Adrenal gland (tissue), 12 donors: Measurements from ENCODE around the gene IQCE. TPM values are rescaled to one million over a fixed set of nuclear protein-coding genes. Genes with fewer than 3 reads are reported as not detected.

Experiments used
- DNase-seq, 7 donors: peaks; one replicate each; pipeline ENCODE4 v3.0.0-alpha.2; 2019 to 2020
- H3K27ac ChIP-seq, 5 donors: fragments of 200-600 bp; sonication (generic) in 4 of 5; 1 replicate in 3 of 5; 2 replicates in 2 of 5; pipeline versions ENCODE4 v1.5.1 to v1.8.0; 2016 to 2020; ENCODE audit warnings: mild to moderate bottlenecking in 1 of 5
- H3K27me3 ChIP-seq: fragments of 200-600 bp; 2 replicates; pipeline ENCODE4 v1.8.0; 2021
- H3K36me3 ChIP-seq, 2 donors: fragments of 200-600 bp; replicated peaks in 1 of 2; 1 replicate in 1 of 2; 2 replicates in 1 of 2; pipeline versions ENCODE4 v1.5.1 to v1.8.0; 2018 to 2022
- H3K4me1 ChIP-seq, 2 donors: fragments of 200-600 bp; replicated peaks in 1 of 2; 1 replicate in 1 of 2; 2 replicates in 1 of 2; pipeline versions ENCODE4 v1.5.1 to v1.8.0; 2018 to 2021
- H3K4me3 ChIP-seq, 4 donors: fragments of 200-600 bp; sonication (generic) in 3 of 4; one replicate each; pipeline ENCODE4 v1.5.1; 2016 to 2018
- H3K9me3 ChIP-seq, 3 donors: fragments of 200-600 bp; sonication (generic) in 1 of 3; replicated peaks in 1 of 3; 1 replicate in 2 of 3; 2 replicates in 1 of 3; pipeline versions ENCODE4 v1.5.1 to v1.8.0; 2016 to 2021
- POLR2A ChIP-seq, 2 donors: fragments of 450-650 bp; IDR thresholded peaks; one replicate each; pipeline ENCODE4 v1.6.1; 2017; ENCODE audit warnings: antibody characterized with exemption in 2 of 2, mild to moderate bottlenecking in 2 of 2, moderate library complexity in 1 of 2
- WGBS, 4 donors: extraction: QIAGEN DNeasy Blood & Tissue Kit in 2 of 4; methylation state at CpG; one replicate each; pipeline versions ENCODE4 v1.1.5 to v1.1.7; 2013 to 2017; 5-methylcytosine and 5-hydroxymethylcytosine counted together
- intact Hi-C, 2 donors: fragments of 100-400 bp; cut with DNase I; formaldehyde crosslinking; loops; one replicate each; pipeline versions ENCODE4 v1.14.1 to v1.15.0; 2022 to 2023
- polyA plus RNA-seq, 3 donors: library from polyadenylated mRNA; stranded (reverse); fragments of 200-250 nt in 2 of 3; fragments of 350-450 nt in 1 of 3; fragmentation: Illumina TruSeq in 1 of 3; extraction: RNeasy Lipid Tissue Mini Kit (QIAGEN cat#74804) in 1 of 3; gene quantifications; one replicate each; pipeline ENCODE4 v1.2.3, GENCODE V29; 2013 to 2014
- total RNA-seq, 9 donors: library from RNA; depleted of rRNA in 4 of 9; stranded (reverse); fragments of >200 nt in 4 of 9; fragments of 120-200 nt in 1 of 9; fragmentation: NEBNext Ultra II Directional in 1 of 9; extraction: Animal tissue kit (Norgen Biotek cat#: 25700) in 1 of 9; gene quantifications; one replicate each; pipeline versions ENCODE4 v1.1.0 to v1.2.4, GENCODE V29; 2013 to 2023
- TF ChIP-seq, protein P1 (sequence below), 6 experiments: fragments of 450-650 bp in 4 of 6; fragments of 200-600 bp in 2 of 6; sonication (generic) in 1 of 6; IDR thresholded peaks; 1 replicate in 5 of 6; 2 replicates in 1 of 6; pipeline versions ENCODE4 v1.5.1 to v1.8.0; 2016 to 2021; ENCODE audit warnings: antibody characterized with exemption in 6 of 6, mild to moderate bottlenecking in 2 of 6, moderate library complexity in 1 of 6
- donor health status: healthy with polysubstance abuse.
- donor health status: Bipolar disorder and iron deficiency.
- donor health status: DM: yes; HTN: yes; CAD: no.
- donor health status: DM: no; HTN: no; CAD: no.
- donor health status: DM: no; HTN: no; CAD: no.
- donor health status: DM: yes; HTN: yes; CAD: no.

The IQCE gene
- total and polyA plus RNA-seq, 12 donors: 4.6 to 33.2 (median 13.8) TPM

DNA sequence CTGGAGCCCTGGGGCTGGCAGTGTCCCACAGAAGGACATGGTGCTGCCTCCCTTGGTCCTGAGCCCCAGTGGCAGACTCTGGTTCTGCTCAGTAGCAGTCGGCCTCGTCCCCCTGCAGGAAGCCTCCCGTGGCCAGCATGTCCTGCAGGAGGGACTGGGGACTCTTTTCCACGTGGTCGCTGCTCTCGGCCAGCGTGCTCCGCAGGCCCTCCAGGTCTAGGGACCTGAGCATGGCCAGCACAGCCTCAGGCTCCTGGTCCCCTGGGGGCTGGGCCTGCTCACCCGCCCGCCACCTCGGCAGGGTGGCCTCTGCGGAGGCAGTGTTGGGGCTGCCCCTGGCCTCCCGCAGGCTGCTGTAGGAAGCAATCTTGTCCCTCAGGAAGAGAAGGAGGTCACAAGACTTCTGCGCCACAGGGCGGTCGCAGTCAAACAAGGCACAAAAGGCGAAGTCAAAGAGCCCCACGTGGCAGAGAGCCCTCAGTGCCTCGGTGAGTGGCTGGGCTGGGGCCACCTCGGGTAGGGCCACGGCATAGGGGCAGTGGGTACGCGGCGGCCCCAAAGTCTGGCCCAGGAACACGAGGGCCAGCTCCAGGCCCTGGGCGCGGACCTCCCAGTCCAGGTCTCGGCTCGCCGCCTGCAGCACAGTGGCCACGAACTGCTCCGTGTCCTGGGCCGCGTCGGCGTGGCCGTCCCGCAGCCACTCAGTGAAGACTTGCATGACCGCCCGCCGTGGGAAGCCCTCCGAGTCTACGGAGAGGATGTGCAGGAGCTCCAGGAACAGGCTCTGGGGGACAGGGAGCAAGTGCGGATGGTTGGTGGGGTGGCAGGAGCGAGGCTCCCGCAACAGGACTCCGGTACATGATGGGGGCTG is 20.6 kb upstream of the IQCE start:
- H3K27me3 ChIP-seq: no peaks in the 10 kb centered on the region
- 89 to 93% (median 90%) methylated on average over 10 to 47 of the region's 47 CpGs for WGBS, 4 donors
- intact Hi-C loops: no loop called here
- peaks cover 0 to 54% of the 10 kb centered on the region in 2 donors for H3K36me3 ChIP-seq
- no peak overlapping the region for H3K27ac ChIP-seq
- TF ChIP-seq, protein P1, sequence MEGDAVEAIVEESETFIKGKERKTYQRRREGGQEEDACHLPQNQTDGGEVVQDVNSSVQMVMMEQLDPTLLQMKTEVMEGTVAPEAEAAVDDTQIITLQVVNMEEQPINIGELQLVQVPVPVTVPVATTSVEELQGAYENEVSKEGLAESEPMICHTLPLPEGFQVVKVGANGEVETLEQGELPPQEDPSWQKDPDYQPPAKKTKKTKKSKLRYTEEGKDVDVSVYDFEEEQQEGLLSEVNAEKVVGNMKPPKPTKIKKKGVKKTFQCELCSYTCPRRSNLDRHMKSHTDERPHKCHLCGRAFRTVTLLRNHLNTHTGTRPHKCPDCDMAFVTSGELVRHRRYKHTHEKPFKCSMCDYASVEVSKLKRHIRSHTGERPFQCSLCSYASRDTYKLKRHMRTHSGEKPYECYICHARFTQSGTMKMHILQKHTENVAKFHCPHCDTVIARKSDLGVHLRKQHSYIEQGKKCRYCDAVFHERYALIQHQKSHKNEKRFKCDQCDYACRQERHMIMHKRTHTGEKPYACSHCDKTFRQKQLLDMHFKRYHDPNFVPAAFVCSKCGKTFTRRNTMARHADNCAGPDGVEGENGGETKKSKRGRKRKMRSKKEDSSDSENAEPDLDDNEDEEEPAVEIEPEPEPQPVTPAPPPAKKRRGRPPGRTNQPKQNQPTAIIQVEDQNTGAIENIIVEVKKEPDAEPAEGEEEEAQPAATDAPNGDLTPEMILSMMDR (IDR thresholded peaks at IDR 0.05): no peak
- no peak for TF ChIP-seq POLR2A (IDR thresholded peaks at IDR 0.05)
- peak in 3 of 7 donors; percentile 13 to 24 (median 21) for DNase-seq
- H3K9me3 ChIP-seq: no peaks in the 10 kb centered on the region
- no peak overlapping the region for H3K4me3 ChIP-seq
- H3K4me1 ChIP-seq: no peaks in the 10 kb centered on the region

DNA sequence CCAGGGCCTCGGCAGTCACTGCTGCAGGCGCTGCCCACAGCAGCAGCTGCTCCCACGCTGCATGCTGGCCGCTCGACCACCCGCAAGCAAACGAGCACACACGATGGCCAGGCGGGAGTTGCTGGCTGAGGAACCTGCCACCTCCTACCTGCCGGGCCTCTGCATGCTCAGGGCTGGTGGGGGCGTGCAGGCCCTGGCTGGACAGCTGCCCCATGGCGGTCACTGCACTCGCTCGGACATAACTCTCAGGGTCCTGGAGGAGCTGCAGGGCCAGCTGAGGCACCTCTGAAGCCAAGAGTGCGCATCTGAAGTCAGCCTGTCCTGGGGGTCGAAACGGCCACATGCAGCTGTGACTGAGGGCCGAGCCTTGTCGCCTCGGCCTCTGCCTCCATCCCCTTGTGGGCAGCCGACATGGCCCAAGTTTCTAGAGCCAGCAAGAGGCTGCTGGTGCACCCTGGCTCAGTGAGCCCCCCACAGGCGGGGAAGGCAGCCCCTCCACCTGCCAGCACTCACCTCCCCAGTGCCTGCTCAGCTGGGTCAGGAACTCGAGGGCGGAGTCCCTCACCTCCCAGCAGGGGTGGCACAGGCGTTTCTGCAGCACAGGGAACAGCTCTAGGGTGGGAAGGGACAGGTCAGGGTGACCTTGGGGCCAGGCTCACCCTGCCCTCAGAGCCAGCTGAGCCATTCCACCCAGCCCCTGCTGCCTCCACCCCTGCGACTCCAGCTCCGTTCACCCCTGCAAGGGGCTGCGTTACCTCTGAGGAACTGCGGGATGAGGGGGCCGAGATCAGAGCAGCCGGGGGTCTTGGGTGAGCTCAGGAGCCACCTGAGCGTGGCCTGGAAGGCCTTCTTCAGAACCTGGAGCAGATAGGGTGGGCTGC is 19.5 kb upstream of the IQCE start:
- Histone ChIP-seq H3K4me3 (no peak overlapping the region), H3K27me3 (no peaks in the 10 kb centered on the region), H3K27ac (no peak overlapping the region), H3K9me3 (no peaks in the 10 kb centered on the region), H3K36me3 (peaks cover 0 to 62% of the 10 kb centered on the region in 2 donors), H3K4me1 (peaks cover 6 to 10% of the 10 kb centered on the region in 2 donors)
- intact Hi-C loops: no loop called here
- no peak for TF ChIP-seq POLR2A (IDR thresholded peaks at IDR 0.05)
- TF ChIP-seq, protein P1 (IDR thresholded peaks at IDR 0.05): no peak
- 85 to 93% (median 92%) methylated on average over 8 to 32 of the region's 32 CpGs for WGBS, 4 donors
- DNase-seq: peak in 1 of 7 donors; percentile 15

DNA sequence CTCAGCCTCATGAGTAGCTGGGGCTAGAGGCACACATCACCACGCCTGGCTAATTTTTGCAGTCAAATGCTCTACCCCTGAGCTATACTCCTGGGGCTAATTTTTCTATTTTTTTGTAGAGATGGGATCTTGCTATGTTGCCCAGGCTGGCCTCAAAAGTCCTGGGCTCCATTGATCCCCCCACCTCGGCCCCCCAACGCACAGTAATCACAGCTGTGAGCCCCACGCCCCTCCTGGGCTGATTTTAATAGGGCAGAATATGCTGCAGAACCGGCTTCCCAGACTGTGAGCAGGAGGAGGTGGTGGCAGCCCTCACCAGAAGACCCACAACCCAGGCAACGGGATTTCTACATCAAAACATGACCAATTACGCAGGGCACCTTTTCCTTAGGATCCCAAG is 18.6 kb upstream of the IQCE start:
- no peak overlapping the region for H3K4me3 ChIP-seq
- intact Hi-C loops: no loop called here
- H3K27me3 ChIP-seq: no peaks in the 10 kb centered on the region
- WGBS, 4 donors: 93 to 96% (median 95%) methylated on average over 7 of the region's 7 CpGs
- H3K36me3 ChIP-seq: peaks cover 0 to 69% of the 10 kb centered on the region in 2 donors
- H3K4me1 ChIP-seq: peaks cover 6 to 13% of the 10 kb centered on the region in 2 donors
- H3K9me3 ChIP-seq: no peaks in the 10 kb centered on the region
- no peak for TF ChIP-seq POLR2A (IDR thresholded peaks at IDR 0.05)
- TF ChIP-seq, protein P1 (IDR thresholded peaks at IDR 0.05): no peak
- H3K27ac ChIP-seq: no peak overlapping the region
- no peak for DNase-seq

DNA sequence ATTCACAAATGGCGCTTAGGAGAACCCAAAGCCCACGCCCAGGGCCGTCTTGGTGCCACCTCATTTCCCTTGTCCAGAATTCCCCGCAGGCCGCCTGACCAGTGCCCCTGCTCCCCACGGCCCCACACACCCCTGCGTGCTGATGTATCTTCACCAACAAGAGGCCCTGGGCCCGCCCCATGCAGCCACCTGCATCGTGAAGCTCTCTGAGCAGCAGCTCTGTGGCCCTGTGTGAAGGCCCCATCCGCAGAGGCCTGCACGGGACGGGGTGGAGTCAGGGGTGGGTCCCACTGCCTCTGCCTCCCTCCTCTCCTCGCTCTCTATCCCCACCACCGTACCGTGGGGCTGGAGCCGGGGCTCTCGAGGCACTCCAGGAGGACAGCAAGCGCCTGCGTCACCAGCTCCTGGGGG is 18.1 kb upstream of the IQCE start:
- DNase-seq: peak in 1 of 7 donors; percentile 17

More for the DNA sequence above, 18.1 kb upstream of the IQCE start:
- WGBS, 4 donors: 93 to 97% (median 94%) methylated on average over 17 to 19 of the region's 19 CpGs
- no peak for TF ChIP-seq POLR2A (IDR thresholded peaks at IDR 0.05)
- TF ChIP-seq, protein P1 (IDR thresholded peaks at IDR 0.05): no peak
- peaks cover 0 to 74% of the 10 kb centered on the region in 2 donors for H3K36me3 ChIP-seq
- H3K27ac ChIP-seq: no peak overlapping the region
- intact Hi-C loops: no loop called here
- no peaks in the 10 kb centered on the region for H3K9me3 ChIP-seq
- no peaks in the 10 kb centered on the region for H3K27me3 ChIP-seq
- no peak overlapping the region for H3K4me3 ChIP-seq
- H3K4me1 ChIP-seq: peaks cover 6 to 13% of the 10 kb centered on the region in 2 donors
